Activated T-cell treated with anti-CD3 and anti-CD28 coated beads for 48 hours (primary cell): ENCODE results near the gene LHB.
"Not testable (repeated sequence)": the region's sequence is repeated elsewhere in the genome, so short reads cannot be mapped to it uniquely, and the experiment has no call there.

Experiments
- DNase-seq: peaks from one replicate; pipeline ENCODE4 v3.0.0-alpha.2; 2020; ENCODE audit warnings: low read depth

LHB gene

DNA sequence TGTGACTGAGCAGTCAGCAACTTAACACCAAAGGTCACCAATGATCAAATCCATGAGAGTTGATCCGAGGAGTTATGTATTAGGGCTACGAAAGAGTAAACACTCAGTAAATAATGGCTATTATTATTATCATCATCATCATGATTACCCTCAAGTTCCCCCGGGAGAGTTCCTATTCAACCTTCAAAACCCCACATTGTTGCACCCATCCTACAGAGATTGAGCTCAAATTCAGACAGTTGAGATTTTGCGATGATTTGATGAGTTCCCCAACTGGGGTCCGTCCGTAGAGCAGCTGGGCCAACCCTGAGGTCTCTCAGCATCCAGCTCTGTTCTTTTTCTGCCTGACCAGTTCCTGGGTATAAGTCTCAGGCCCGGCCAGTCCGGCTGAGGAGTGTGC, 21.2 kb upstream of the LHB start:
- DNase-seq = not testable (repeated sequence)

GRCh38 chr19:49036815-49037214, 19.9 kb upstream of the LHB start, which contains the start of gene CGB1:
CGB1 (minus strand) TSS chr19:49036895; CDS start chr19:49036711, 184 bp downstream.
- peak; percentile 60 for DNase-seq

- peak; percentile 80 for DNase-seq
Observed at GRCh38 chr19:49031642-49032301, 14.9 kb upstream of the LHB start, which contains the start of gene CGB2. CGB2 (plus strand) TSS chr19:49031890; CDS start chr19:49032096, 206 bp downstream.

DNA sequence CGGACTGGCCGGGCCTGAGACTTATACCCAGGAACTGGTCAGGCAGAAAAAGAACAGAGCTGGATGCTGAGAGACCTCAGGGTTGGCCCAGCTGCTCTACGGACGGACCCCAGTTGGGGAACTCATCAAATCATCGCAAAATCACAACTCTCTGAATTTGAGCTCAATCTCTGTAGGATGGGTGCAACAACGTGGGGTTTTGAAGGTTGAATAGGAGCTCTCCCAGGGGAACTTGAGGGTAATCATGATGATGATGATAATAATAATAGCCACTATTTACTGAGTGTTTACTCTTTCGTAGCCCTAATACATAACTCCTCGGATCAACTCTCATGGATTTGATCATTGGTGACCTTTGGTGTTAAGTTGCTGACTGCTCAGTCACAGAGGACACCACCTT, 13.4 kb upstream of the LHB start:
- not testable (repeated sequence) for DNase-seq

- DNase-seq = not testable (repeated sequence)
Observed at GRCh38 chr19:49029749-49030148, 12.9 kb upstream of the LHB start.

DNA sequence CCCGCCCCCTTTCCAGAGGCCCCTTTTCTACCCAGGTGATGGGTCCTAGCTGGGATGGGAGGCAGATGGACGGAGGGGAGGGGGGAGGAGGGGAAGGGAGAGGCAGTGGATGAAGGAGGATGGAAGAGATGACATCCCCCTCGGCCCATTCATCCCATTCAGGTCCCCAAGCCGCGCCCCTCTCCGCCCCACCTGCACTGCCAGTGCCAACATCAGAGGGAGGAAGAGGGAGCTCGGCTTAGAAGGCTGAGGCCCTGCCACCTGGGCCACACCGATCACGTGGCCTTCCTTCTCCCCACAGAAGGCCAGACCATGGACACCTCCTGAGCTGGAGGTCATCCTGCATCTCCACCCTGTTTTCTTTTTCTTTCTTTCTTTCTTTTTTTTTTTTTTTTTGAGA, 11.8 kb upstream of the LHB start:
- not testable (repeated sequence) for DNase-seq

GRCh38 chr19:49025599-49025998, 8.7 kb upstream of the LHB start:
- not testable (repeated sequence) for DNase-seq

DNA sequence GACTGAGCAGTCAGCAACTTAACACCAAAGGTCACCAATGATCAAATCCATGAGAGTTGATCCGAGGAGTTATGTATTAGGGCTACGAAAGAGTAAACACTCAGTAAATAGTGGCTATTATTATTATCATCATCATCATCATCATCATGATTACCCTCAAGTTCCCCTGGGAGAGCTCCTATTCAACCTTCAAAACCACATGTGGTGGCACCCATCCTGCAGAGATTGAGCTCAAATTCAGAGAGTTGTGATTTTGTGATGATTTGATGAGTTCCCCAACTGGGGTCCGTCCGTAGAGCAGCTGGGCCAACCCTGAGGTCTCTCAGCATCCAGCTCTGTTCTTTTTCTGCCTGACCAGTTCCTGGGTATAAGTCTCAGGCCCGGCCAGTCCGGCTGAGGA, 8.2 kb upstream of the LHB start:
- not testable (repeated sequence) for DNase-seq

DNA sequence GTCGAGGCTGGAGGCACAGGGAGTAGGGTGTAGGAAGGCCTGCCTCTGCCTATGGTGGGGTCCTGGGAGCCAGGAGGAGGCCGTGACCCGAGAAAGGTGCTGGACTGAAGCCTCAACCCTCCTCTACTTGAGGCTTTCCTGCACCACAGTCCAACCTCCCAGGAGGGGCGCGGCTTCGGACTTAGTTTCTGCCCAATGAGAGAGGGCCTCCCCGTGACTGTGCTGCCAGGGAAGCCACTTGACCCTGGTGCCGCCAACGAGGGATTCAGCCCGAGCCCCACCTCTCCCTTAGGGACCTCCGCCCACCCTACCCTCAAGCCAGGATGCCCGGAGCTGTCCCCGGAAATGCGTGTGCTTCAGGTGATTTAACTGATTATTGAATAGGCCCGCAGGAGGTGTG, 7.3 kb upstream of the LHB start, which contains the start of gene CGB3:
Gene CGB3 (minus strand): TSS at position 101 of the 400 bp plus-strand sequence. CDS start 362 bp downstream, outside the sequence.
- not testable (repeated sequence) for DNase-seq

DNA sequence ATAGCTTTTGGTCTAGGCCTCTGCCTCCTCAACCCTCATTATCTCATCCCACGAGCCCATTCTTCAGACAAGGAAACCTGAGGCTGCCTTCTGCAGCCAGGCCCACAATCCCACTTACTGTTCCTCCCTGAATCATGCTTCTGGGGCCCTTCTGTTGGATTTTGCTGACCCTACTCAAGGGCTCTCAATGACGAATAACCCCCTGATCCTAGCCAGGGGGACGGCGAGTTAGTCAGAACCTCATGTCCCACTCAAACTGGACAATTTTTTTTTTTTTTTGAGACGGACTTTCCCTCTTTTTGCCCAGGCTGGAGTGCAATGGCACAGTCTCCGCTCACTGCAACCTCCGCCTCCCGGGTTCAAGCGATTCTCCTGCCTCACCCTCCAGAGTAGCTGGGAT, 5.2 kb upstream of the LHB start:
- no peak for DNase-seq

DNA sequence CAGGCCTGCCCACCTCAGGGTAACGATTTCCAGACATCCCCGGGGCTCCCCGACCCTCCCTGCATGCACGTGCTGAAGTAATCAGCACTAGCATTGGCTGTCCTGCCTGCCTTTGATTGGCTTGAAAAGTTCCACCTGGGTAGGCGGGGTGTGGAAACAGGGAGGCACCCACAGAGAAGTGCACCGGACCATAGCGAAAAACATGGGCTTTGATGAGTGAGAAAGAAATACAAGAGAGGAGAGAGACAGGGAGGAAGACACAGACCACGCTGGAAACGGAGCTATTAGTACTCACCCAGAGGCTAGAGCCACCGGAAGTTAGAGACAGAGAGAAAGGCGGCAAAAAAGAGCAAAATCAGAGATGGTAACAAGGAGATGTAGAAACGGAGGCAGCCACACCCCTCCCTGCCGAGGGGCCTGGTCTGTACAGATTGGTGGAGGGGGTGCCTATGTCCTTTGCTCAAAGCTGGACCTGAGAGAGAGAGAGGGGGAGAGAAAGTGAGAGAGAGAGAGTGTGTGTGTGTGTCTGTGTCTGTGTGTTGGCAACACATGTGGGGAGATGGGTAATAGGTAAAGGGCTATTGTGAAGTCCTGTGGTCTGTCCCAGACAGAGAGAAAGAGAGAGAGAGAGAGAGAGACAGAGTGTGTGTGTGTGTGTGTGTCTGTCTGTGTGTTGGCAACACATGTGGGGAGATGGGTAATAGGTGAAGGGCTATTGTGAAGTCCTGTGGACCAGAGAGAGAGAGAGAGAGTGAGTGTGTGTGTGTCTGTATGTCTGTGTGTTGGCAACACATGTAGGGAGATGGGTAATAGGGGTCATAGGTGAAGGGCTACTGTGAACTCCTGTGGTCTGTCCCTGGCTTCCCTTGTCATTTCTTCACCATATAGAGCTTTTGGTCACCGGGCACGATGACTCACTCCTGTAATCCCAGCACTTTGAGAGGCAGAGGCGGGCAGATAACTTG, 4.3 kb upstream of the LHB start:
- no peak for DNase-seq

GRCh38 chr19:49020342-49020741, 3.5 kb upstream of the LHB start:
- DNase-seq = no peak

DNA sequence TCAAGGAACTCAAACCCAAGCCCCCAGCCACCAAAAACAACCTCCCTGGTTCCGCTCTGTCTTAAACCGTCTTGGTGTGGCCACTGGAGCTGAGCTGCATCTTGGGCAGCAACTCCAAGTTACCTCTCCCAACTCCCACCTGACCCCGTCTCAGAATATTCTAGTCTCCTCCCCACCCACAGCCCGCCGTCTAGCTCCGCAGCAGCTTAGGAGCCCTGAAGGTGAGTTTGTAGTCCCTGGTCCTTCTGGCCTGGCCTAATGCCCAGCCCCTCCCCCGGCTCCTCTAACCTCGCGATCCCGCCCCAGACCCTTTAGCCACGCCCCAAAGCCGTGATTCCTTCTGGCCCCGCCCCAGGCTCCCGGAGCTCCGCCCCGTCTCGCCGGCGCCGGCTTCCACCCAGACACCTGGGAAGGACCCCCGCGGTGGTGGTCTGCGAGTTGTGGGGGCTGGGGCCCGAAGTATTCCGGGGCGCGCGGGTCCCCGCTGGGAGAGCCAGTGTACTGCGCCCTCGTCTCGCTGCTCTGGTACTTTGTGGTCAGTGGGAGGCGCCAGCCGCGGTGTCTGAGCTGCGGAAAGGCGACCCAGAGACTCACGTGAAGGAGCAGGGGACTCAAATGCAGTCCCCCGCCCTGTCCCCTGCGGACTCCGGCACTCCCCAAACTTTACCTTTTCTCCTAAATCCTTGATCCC, 2.5 kb upstream of the LHB start:
- DNase-seq = peak; percentile 67

DNA sequence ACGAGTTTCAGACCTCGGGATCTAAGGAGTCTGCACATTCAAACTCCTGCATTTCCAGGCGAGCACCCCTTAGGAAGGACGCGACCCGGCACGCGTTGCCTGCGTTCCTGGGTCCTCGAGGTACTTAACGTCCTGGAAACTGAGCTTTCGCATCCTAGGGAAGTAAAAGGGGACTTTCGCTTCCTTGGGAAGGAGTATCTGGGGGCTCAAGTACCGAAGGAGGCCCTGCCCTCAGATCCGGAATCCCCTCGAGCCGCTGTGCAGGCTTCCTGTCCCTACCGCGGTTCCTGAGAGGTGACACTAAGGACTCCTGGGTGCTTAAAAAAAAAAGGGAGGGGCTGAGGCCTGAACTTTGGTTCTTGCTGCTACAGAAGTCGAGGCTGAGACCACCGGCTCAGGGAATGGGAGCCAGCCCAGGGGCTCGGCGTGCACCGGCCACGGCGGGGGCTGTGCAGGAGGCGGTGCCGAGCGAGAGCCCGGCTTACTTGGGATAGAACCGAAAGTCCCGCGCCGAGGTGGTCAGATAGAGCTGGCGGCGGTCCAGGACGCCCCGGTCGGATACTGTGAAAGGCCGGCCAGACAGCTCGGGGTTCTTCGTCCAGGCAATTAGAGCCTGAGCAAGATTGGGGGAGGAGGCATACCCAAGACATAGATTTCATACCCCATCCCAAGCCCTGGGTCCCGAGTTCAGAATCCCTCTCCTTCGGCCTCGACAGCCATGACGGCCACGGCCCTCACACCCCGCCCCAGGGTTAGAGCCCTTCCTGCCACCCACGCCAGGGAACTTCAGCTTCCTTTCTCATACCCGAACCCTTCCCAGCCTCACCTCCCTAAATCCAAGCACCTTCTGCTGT, 1.7 kb upstream of the LHB start:
- not testable (repeated sequence) for DNase-seq

- DNase-seq = peak; percentile 60
Observed at GRCh38 chr19:49017666-49018351, 918 bp upstream of the LHB start.

DNA sequence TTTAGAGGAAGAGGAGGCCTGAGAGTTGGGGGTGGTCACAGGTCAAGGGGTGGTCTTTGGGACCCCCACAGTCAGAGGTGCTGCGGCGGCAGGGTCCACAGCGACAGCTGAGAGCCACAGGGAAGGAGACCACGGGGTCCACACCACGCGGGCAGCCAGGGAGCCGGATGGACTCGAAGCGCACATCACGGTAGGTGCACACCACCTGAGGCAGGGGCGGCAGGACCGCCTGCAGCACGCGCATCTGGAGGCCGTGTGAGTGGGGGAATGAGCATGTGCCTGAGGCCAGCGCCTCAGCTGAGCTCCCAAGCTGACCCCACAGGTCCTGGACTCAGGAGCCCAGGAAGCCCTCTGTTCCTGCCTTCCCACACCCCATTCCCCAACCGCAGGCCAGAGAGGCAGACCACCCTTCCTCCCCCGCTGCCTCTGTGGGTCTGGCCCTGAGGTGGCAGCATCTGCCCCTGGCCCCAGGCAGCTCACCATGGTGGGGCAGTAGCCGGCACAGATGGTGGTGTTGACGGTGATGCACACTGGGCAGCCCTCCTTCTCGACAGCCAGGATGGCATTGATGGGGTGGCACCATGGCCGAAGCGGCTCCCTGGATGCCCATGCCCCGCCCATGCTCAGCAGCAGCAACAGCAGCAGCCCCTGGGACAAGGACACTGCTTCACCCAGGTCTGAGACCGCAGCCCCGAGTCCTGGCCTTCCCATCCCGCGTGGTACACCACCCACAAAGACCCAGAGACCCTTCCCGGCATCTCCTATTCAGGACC, 638 bp downstream of the LHB start:
- no peak for DNase-seq

DNA sequence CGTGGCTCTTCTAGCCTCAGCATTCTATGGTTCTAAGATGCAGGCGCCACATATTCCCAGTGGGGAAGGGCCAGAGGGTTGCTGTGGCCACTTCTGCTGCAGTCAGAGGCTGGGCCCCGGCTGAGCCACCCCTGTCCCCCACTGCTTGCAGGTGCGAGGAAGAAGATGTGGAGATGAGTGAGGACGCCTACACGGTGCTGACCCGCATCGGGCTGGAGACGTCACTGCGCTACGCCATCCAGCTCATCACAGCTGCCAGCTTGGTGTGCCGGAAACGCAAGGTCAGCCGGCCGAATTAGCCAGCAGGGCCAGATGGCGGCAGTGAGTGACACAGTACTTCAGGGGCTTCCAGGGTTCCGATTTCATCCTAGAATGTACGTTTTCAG, 2.0 kb downstream of the LHB start:
- DNase-seq = no peak

- DNase-seq = no peak
Observed at GRCh38 chr19:49014123-49014869, 2.6 kb downstream of the LHB start.

DNA sequence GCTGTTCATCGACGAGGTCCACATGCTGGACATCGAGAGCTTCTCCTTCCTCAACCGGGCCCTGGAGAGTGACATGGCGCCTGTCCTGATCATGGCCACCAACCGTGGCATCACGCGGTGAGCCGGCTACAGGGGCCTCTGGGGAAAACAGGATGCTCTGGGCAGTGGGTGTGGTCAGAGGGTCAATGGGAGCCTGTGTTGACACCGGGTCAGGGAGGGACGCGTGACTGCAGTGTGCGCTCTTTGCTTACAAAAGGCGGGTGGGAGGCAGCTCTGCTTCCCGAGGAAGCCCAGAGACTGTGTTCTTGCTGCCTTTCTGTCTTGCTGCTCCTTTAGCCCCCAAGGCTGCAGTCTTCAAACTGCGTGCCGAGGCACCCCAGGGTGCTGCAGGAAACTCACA, 5.7 kb downstream of the LHB start:
- no peak for DNase-seq
